ENCODE measurements around the gene TRPV2.

TRPV2 gene

DNA sequence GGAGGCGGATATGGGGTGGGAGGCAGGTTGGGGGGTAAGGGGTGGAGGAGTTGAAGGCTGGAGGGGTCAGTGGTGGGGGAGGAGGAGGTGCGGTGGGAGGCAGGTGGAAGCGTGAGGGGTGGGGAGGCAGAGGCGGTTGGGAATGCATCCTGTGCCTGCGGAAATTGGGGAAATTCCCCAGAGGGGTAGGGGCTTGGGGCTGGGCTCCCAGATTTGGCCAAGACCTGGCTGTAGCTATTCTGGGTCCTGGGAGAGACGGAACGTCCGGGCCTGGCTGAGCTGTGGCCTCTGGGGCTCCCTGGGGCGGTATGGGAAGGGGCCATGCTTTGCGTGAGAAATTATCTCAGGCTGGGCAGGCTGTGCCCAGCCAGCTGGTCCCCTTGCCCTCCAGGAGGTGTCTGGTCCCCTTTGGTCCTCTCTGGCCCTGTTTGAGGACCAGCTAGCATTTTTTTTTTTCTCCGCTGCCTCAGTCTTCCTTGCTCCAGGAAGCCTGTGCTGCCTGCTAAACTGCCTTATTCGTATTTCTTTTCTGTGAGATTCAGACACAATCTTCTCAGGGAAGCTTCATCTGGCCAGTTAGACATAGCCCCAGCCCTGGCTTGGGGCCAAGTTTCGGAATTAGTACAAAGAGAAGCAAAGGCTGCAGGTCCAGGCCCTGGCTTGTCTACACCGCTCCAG, 7.3 kb upstream of the TRPV2 start:
- no peak for DNase-seq

GRCh38 chr17:16417399-16417798, 2.0 kb downstream of the TRPV2 start:
- no peak for DNase-seq

- no peak for DNase-seq
These were observed 2.7 kb downstream of the TRPV2 start for GRCh38 chr17:16417896-16418684.

GRCh38 chr17:16418685-16419068, 3.3 kb downstream of the TRPV2 start:
- DNase-seq = no peak

GRCh38 chr17:16419074-16419928, 3.9 kb downstream of the TRPV2 start:
- DNase-seq = no peak

DNA sequence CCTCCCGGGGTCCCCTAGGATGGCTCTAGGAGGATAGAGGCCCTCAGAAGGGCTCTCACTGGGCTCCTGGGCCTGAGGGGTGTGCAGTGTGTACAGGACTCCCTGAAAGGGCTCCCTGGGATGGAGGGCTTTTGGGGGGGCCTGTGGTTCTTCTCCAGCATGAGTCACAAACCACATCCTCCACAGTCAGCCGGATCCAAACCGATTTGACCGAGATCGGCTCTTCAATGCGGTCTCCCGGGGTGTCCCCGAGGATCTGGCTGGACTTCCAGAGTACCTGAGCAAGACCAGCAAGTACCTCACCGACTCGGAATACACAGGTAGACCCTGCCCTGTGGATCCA, 4.5 kb downstream of the TRPV2 start:
- DNase-seq = no peak

DNA sequence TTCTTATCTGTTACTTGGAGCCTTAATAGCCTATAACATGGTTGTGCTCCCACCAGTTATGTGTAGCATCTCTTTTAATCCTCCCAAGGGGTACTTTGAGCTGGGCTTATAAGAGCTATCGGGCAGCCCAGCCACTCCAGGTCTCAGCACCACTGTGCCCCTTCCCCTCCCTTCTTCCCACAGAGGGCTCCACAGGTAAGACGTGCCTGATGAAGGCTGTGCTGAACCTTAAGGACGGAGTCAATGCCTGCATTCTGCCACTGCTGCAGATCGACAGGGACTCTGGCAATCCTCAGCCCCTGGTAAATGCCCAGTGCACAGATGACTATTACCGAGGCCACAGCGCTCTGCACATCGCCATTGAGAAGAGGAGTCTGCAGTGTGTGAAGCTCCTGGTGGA, 7.0 kb downstream of the TRPV2 start:
- DNase-seq = no peak

DNA sequence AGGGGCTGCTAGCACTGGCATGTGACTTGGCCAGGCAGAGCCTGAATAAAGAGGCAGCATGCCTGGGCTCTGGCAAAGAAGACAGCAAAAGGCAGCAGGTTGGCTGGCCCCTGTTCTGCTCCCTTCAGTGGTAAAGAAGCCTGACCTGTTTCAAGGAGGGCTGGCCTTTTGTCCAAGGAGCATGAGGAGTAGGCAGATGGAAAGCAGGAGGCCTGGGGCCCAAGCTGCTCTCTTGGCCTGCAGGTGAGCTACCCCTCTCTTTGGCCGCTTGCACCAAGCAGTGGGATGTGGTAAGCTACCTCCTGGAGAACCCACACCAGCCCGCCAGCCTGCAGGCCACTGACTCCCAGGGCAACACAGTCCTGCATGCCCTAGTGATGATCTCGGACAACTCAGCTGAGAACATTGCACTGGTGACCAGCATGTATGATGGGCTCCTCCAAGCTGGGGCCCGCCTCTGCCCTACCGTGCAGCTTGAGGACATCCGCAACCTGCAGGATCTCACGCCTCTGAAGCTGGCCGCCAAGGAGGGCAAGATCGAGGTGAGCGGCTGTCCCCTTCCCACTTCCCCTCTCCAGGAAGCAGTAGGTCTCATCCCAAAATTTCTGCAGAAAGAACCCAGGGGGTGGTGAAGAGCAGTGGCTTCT, 8.0 kb downstream of the TRPV2 start:
- no peak for DNase-seq

GRCh38 chr17:16425202-16425601, 9.8 kb downstream of the TRPV2 start:
- no peak for DNase-seq

GRCh38 chr17:16425698-16426659, 10.6 kb downstream of the TRPV2 start:
- DNase-seq = no peak

- DNase-seq = no peak
These were observed 11.6 kb downstream of the TRPV2 start for GRCh38 chr17:16427020-16427419.

GRCh38 chr17:16428098-16428882, 12.9 kb downstream of the TRPV2 start:
- no peak for DNase-seq

- no peak for DNase-seq
These were observed 13.7 kb downstream of the TRPV2 start for GRCh38 chr17:16429083-16429482.

DNA sequence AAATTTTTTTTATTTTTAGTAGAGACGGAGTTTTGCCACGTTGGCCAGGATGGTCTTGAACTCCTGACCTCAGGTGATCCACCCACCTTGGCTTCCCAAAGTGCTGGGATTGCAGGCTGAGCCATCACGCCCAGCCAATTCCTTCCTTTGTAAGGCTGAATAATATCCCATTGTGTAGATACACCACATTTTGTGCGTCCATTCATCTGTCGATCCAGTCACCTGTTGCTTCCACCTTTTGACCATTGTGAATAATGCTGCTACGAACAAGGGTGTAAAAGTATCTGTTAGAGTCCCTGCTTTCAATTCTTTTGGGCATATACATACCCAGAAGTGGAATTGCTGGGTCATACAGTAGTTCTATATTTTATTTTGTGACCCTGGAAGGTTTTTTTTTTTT, 15.3 kb downstream of the TRPV2 start:
- no peak for DNase-seq

GRCh38 chr17:16432017-16432416, 16.6 kb downstream of the TRPV2 start:
- DNase-seq = no peak

- DNase-seq = no peak
These were observed 18.1 kb downstream of the TRPV2 start for GRCh38 chr17:16433514-16433913.

DNA sequence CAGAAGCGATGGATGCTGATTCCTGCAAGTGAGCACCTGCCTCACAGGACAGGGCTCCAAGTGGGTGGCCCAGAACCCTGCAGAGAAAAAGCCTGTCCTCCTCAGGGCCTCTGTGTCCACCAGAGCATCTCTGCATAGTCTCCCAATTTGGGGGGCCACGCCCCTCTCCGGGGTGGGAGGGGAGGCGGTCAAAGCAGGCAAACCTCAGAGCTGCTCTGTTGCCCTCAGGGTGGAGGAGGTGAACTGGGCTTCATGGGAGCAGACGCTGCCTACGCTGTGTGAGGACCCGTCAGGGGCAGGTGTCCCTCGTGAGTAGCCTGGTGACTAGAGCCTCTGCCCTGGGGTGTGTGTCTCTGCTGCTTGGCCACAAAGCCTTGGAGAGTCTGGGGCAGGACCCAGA, 19.3 kb downstream of the TRPV2 start:
- DNase-seq = no peak

GRCh38 chr17:16435925-16436886, 20.8 kb downstream of the TRPV2 start:
- DNase-seq = no peak

- no peak for DNase-seq
These were observed 21.7 kb downstream of the TRPV2 start for GRCh38 chr17:16437083-16437482.

GRCh38 chr17:16438173-16438556, 22.8 kb downstream of the TRPV2 start:
- DNase-seq = no peak
